ENCODE results near the gene EDEM2. TPM values are rescaled to one million over a fixed set of nuclear protein-coding genes. Genes with fewer than 3 reads are reported as not detected.

EDEM2 gene
- total and polyA plus RNA-seq, 2 of the 13 experiments (the other 11 are each of a cell fraction or from before 2014, with no cell fraction given) = 33.1 to 46.9 TPM

- TF ChIP-seq, protein P1, sequence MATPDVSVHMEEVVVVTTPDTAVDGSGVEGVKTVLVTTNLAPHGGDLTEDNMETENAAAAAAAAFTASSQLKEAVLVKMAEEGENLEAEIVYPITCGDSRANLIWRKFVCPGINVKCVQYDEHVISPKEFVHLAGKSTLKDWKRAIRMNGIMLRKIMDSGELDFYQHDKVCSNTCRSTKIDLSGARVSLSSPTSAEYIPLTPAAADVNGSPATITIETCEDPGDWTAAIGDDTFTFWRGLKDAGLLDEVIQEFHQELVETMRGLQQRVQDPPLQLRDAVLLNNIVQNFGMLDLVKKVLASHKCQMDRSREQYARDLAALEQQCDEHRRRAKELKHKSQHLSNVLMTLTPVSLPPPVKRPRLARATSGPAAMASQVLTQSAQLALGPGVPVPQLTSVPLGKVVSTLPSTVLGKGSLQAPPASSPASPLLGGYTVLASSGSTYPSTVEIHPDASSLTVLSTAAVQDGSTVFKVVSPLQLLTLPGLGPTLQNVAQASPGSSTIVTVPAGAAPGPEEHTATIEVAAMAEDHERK (CRISPR knock-in tag; IDR thresholded peaks at IDR 0.05; ENCODE audit: low read depth) = no peak
- no peak for TF ChIP-seq ZNF441 (CRISPR knock-in tag; IDR thresholded peaks at IDR 0.05; ENCODE audit: borderline replicate concordance)
- no peak for TF ChIP-seq ZNF781 (CRISPR knock-in tag; IDR thresholded peaks at IDR 0.05; ENCODE audit: borderline replicate concordance, not compliant biosample characterization)
- TF ChIP-seq SRSF4 (IDR thresholded peaks at IDR 0.05; ENCODE audit: low read depth, low read length, poor library complexity, severe bottlenecking) = no peak
- TF ChIP-seq ARID2 (CRISPR knock-in tag; IDR thresholded peaks at IDR 0.05; ENCODE audit: borderline replicate concordance) = no peak
- TF ChIP-seq ZNF782 (CRISPR knock-in tag; IDR thresholded peaks at IDR 0.05; ENCODE audit: borderline replicate concordance) = no peak
- no peak for TF ChIP-seq ZNF251 (CRISPR knock-in tag; IDR thresholded peaks at IDR 0.05)
- no peak for TF ChIP-seq KDM6A (CRISPR knock-in tag; IDR thresholded peaks at IDR 0.05; ENCODE audit: low read depth)
- TF ChIP-seq ZMYM3 (CRISPR knock-in tag; IDR thresholded peaks at IDR 0.05) = 0 out of 2 replicates have a peak, but pooled peaks have one; percentile 26
- TF ChIP-seq, protein P2, sequence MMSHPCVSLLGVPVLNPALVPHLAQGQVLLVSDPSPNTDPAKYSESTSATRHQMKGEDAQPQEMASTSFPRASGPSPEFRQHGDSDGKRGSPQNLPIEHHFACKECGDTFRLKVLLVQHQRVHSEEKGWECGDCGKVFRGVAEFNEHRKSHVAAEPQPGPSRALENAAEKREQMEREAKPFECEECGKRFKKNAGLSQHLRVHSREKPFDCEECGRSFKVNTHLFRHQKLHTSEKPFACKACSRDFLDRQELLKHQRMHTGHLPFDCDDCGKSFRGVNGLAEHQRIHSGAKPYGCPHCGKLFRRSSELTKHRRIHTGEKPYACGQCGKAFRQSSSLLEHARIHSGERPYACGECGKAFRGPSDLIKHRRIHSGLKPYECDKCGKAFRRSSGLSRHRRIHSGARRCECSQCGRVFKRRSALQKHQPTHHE (CRISPR knock-in tag; IDR thresholded peaks at IDR 0.05; ENCODE audit: borderline replicate concordance) = no peak
- TF ChIP-seq ZNF607 (CRISPR knock-in tag; IDR thresholded peaks at IDR 0.05; ENCODE audit: borderline replicate concordance) = no peak
- peak; percentile 18; the same call in 1 of the 2 replicates for TF ChIP-seq SALL1 (CRISPR knock-in tag; IDR thresholded peaks at IDR 0.05)
- TF ChIP-seq ZNF260 (CRISPR knock-in tag; IDR thresholded peaks at IDR 0.05; ENCODE audit: borderline replicate concordance, low read depth) = no peak
- 0 out of 2 replicates have a peak, but pooled peaks have one; percentile 3 for TF ChIP-seq ZFY (CRISPR knock-in tag; IDR thresholded peaks at IDR 0.05)
- TF ChIP-seq ZBTB38 (CRISPR knock-in tag; IDR thresholded peaks at IDR 0.05) = peak; percentile 68; the same call in 1 of the 2 replicates
- TF ChIP-seq ZNF253 (CRISPR knock-in tag; IDR thresholded peaks at IDR 0.05; ENCODE audit: borderline replicate concordance) = no peak
- TF ChIP-seq ZC3H13 (CRISPR knock-in tag; IDR thresholded peaks at IDR 0.05) = no peak
- TF ChIP-seq ZEB1 (IDR thresholded peaks at IDR 0.05; ENCODE audit: insufficient replicate concordance, low read depth) = no peak
These were observed 29.0 kb upstream of the EDEM2 start (continued) for GRCh38 chr20:35176132-35176531.

All from HepG2 (cell line).